Stimulated activated CD8-positive, alpha-beta memory T cell treated with anti-CD3 and anti-CD28 coated beads, Interleukin-12 subunit alpha, Interleukin-12 subunit beta, amount 100 ng/mL, for 4 hours (primary cell): ENCODE results near the gene ISCU.
"Not testable (repeated sequence)": the region's sequence is repeated elsewhere in the genome, so short reads cannot be mapped to it uniquely, and the experiment has no call there.

Experiments used
- DNase-seq: peaks from one replicate; pipeline ENCODE4 v3.0.0-alpha.2; 2020; ENCODE audit warnings: low read depth

ISCU gene

GRCh38 chr12:108589028-108589839 lies 26.8 kb downstream of the ISCU start:
- DNase-seq = no peak

- DNase-seq = no peak
Measured at GRCh38 chr12:108589840-108590229, 27.4 kb downstream of the ISCU start.

GRCh38 chr12:108590463-108590862 lies 28.1 kb downstream of the ISCU start:
- not testable (repeated sequence) for DNase-seq

GRCh38 chr12:108591267-108591980 lies 29.0 kb downstream of the ISCU start:
- no peak for DNase-seq

GRCh38 chr12:108592033-108592909 lies 29.9 kb downstream of the ISCU start:
- no peak for DNase-seq

- DNase-seq = no peak
Measured at GRCh38 chr12:108594323-108594903, 32.0 kb downstream of the ISCU start.

- DNase-seq = no peak
Measured at GRCh38 chr12:108594960-108595710, 32.7 kb downstream of the ISCU start.

GRCh38 chr12:108595711-108596647 lies 33.6 kb downstream of the ISCU start:
- no peak for DNase-seq

- DNase-seq = no peak
Measured at GRCh38 chr12:108596854-108597558, 34.6 kb downstream of the ISCU start.

- DNase-seq = no peak
Measured at GRCh38 chr12:108597559-108598471, 35.4 kb downstream of the ISCU start, which contains the start of gene TMEM119. TSS of gene TMEM119 (minus strand) at chr12:108598084. CDS start at chr12:108592383, 5,701 bp downstream.

GRCh38 chr12:108598553-108599250 lies 36.3 kb downstream of the ISCU start:
- DNase-seq = no peak

GRCh38 chr12:108599541-108599940 lies 37.1 kb downstream of the ISCU start:
- no peak for DNase-seq

- no peak for DNase-seq
Measured at GRCh38 chr12:108599948-108600701, 37.7 kb downstream of the ISCU start.

GRCh38 chr12:108600702-108601007 lies 38.3 kb downstream of the ISCU start:
- DNase-seq = no peak

- no peak for DNase-seq
Measured at GRCh38 chr12:108602209-108602705, 39.9 kb downstream of the ISCU start.

GRCh38 chr12:108602976-108603704 lies 40.7 kb downstream of the ISCU start:
- no peak for DNase-seq
